SK-N-SH (cell line): ENCODE measurements around the gene POLQ.
"Not testable (repeated sequence)": the region's sequence is repeated elsewhere in the genome, so short reads cannot be mapped to it uniquely, and the experiment has no call there.

Experiments used
- CHD2 ChIP-seq: fragments of 150-350 bp; IDR thresholded peaks from 2 replicates; pipeline ENCODE4 v1.6.1; 2018; ENCODE audit warnings: low read length; ENCODE audit not compliant: partially characterized antibody
- EP300 ChIP-seq, 2 experiments: IDR thresholded peaks; 2 replicates each; pipeline versions ENCODE4 v1.4.0 to v1.6.1; 2012; ENCODE audit warnings: borderline replicate concordance in 1 of 2, low read depth in 1 of 2, low read length in 1 of 2
- POLR2AphosphoS5 ChIP-seq: IDR thresholded peaks from 2 replicates; pipeline ENCODE4 v1.6.1; 2012; ENCODE audit warnings: low read depth, low read length
- RAD21 ChIP-seq: IDR thresholded peaks from 2 replicates; pipeline ENCODE4 v1.6.1; 2012; ENCODE audit warnings: mild to moderate bottlenecking, low read length
- RCOR1 ChIP-seq: fragments of 150-350 bp; IDR thresholded peaks from 2 replicates; pipeline ENCODE4 v1.6.1; 2017; ENCODE audit warnings: antibody characterized with exemption, low read length
- REST ChIP-seq: IDR thresholded peaks from 2 replicates; pipeline ENCODE4 v1.6.1; 2012; ENCODE audit warnings: mild to moderate bottlenecking, low read depth, low read length, moderate library complexity
- RXRA ChIP-seq: IDR thresholded peaks from 2 replicates; pipeline ENCODE4 v1.4.0; 2012; ENCODE audit warnings: low read depth, mild to moderate bottlenecking, borderline replicate concordance
- SIN3A ChIP-seq: IDR thresholded peaks from 2 replicates; pipeline ENCODE4 v1.6.1; 2012; ENCODE audit warnings: low read depth, mild to moderate bottlenecking, low read length, moderate library complexity, borderline replicate concordance
- YY1 ChIP-seq: IDR thresholded peaks from 2 replicates; pipeline ENCODE4 v1.4.0; 2012; ENCODE audit warnings: low read depth, mild to moderate bottlenecking
- TF ChIP-seq, protein P1 (sequence below): fragments of 200-600 bp; sonication (generic); IDR thresholded peaks from 2 replicates; pipeline ENCODE4 v1.6.1; 2017; ENCODE audit warnings: antibody characterized with exemption, mild to moderate bottlenecking, moderate library complexity
- TF ChIP-seq, protein P2 (sequence below): IDR thresholded peaks from 2 replicates; pipeline ENCODE4; 2012
- TF ChIP-seq, protein P3 (sequence below): fragments of 150-350 bp; IDR thresholded peaks from 2 replicates; pipeline ENCODE4 v1.6.1; 2017; ENCODE audit warnings: antibody characterized with exemption, low read length, low read depth, borderline replicate concordance

- TF ChIP-seq RAD21; POLR2AphosphoS5; CHD2; RCOR1; SIN3A; YY1; EP300 (IDR thresholded peaks at IDR 0.05; ENCODE audit: borderline replicate concordance in 1 of 2, low read depth in 1 of 2, low read length in 1 of 2); REST; RXRA: not testable (repeated sequence)
- TF ChIP-seq, protein P1, sequence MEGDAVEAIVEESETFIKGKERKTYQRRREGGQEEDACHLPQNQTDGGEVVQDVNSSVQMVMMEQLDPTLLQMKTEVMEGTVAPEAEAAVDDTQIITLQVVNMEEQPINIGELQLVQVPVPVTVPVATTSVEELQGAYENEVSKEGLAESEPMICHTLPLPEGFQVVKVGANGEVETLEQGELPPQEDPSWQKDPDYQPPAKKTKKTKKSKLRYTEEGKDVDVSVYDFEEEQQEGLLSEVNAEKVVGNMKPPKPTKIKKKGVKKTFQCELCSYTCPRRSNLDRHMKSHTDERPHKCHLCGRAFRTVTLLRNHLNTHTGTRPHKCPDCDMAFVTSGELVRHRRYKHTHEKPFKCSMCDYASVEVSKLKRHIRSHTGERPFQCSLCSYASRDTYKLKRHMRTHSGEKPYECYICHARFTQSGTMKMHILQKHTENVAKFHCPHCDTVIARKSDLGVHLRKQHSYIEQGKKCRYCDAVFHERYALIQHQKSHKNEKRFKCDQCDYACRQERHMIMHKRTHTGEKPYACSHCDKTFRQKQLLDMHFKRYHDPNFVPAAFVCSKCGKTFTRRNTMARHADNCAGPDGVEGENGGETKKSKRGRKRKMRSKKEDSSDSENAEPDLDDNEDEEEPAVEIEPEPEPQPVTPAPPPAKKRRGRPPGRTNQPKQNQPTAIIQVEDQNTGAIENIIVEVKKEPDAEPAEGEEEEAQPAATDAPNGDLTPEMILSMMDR, result not testable (repeated sequence)
- TF ChIP-seq, protein P2, sequence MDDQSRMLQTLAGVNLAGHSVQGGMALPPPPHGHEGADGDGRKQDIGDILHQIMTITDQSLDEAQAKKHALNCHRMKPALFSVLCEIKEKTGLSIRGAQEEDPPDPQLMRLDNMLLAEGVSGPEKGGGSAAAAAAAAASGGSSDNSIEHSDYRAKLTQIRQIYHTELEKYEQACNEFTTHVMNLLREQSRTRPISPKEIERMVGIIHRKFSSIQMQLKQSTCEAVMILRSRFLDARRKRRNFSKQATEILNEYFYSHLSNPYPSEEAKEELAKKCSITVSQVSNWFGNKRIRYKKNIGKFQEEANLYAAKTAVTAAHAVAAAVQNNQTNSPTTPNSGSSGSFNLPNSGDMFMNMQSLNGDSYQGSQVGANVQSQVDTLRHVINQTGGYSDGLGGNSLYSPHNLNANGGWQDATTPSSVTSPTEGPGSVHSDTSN, result not testable (repeated sequence)
- TF ChIP-seq, protein P3, sequence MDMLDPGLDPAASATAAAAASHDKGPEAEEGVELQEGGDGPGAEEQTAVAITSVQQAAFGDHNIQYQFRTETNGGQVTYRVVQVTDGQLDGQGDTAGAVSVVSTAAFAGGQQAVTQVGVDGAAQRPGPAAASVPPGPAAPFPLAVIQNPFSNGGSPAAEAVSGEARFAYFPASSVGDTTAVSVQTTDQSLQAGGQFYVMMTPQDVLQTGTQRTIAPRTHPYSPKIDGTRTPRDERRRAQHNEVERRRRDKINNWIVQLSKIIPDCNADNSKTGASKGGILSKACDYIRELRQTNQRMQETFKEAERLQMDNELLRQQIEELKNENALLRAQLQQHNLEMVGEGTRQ, result not testable (repeated sequence)
Observed at GRCh38 chr3:121593806-121594205, 48.0 kb upstream of the POLQ start.
